K562 (cell line): ENCODE measurements around the gene STX1A.

Experiments used
- RUNX1 ChIP-seq: sonication (generic); IDR thresholded peaks from 2 replicates; pipeline ENCODE4 v1.6.1; 2016; ENCODE audit warnings: antibody characterized with exemption, low read depth
- TF ChIP-seq, protein P1 (sequence below): sonication (generic); formaldehyde crosslinking; IDR thresholded peaks from 2 replicates; pipeline ENCODE4 v1.9.0; 2022; ENCODE audit warnings: mild to moderate bottlenecking, missing genetic modification reagents
- TF ChIP-seq, protein P2 (sequence below), 3 experiments: IDR thresholded peaks in 2 of 3; conservative IDR thresholded peaks in 1 of 3; 2 replicates each; pipeline ENCODE4 v1.5.1; 2011 to 2012; ENCODE audit warnings: low read length in 3 of 3, mild to moderate bottlenecking in 3 of 3, control low read depth in 2 of 3, improper control_type of control experiment in 1 of 3, inconsistent platforms in 1 of 3, low read depth in 1 of 3, mixed read lengths in 1 of 3, moderate library complexity in 1 of 3; ENCODE audit not compliant: insufficient read depth in 2 of 3

DNA sequence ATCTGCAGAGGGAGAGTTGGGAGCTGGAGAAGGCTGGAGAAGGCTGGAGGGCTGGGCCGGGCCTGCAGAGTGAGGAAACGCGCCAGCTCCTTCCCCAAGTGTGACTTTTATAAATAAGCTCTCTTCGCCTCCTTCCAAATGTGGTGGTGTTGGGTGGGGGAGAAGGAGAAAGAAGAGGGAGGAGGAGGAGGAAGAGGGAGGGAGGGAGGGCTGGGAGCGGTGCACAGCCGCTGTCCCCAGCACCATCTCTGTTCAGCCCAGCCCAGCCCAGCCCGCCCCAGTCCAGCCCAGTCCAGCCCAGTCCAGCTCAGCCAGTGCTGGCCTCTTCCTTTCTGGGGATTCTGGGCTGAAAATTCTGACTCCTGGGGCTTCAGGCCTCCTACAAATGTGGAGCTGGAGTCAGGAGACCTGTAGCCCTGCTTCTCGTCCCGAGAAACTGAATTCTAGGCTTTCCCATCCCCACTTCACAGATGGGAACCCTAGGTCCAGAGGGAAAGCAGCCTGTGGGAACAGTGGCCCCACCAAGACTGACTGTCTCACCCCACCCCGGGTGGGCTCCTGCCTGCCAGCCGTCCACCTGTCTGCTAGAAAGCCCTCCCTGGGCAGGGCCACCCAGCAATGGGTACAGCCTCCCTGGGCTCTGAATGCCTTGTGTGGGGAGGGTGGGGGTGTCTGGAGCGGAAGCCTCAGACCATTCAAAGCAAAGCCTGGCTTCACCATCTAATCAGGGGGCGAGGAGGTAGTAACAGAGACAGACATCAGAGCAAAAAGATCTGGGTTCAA lies 2.3 kb downstream of the STX1A start:
- TF ChIP-seq, protein P1, sequence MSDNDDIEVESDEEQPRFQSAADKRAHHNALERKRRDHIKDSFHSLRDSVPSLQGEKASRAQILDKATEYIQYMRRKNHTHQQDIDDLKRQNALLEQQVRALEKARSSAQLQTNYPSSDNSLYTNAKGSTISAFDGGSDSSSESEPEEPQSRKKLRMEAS (CRISPR knock-in tag), result no peak
- no peak for TF ChIP-seq RUNX1
- TF ChIP-seq, protein P2, sequence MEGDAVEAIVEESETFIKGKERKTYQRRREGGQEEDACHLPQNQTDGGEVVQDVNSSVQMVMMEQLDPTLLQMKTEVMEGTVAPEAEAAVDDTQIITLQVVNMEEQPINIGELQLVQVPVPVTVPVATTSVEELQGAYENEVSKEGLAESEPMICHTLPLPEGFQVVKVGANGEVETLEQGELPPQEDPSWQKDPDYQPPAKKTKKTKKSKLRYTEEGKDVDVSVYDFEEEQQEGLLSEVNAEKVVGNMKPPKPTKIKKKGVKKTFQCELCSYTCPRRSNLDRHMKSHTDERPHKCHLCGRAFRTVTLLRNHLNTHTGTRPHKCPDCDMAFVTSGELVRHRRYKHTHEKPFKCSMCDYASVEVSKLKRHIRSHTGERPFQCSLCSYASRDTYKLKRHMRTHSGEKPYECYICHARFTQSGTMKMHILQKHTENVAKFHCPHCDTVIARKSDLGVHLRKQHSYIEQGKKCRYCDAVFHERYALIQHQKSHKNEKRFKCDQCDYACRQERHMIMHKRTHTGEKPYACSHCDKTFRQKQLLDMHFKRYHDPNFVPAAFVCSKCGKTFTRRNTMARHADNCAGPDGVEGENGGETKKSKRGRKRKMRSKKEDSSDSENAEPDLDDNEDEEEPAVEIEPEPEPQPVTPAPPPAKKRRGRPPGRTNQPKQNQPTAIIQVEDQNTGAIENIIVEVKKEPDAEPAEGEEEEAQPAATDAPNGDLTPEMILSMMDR (IDR thresholded peaks at IDR 0.05 in 2 of 3, conservative IDR thresholded peaks at IDR 0.05 in 1 of 3; ENCODE audit: insufficient read depth in 2 of 3, low read depth in 1 of 3, low read length in 3 of 3), result no peak
